Heart left ventricle (tissue), 13 donors: Measurements from ENCODE around the gene LATS1.

Experiments used
- POLR2A ChIP-seq, 2 donors: fragments of 450-650 bp; IDR thresholded peaks; one replicate each; pipeline ENCODE4 v1.6.1; 2017; ENCODE audit warnings: antibody characterized with exemption in 2 of 2, mild to moderate bottlenecking in 2 of 2, moderate library complexity in 2 of 2
- TF ChIP-seq, protein P1 (sequence below), 12 donors: fragments of 200-600 bp; sonication (generic) in 4 of 12; IDR thresholded peaks; one replicate each; pipeline versions ENCODE4 v1.5.0 to v1.8.0; 2018 to 2022; ENCODE audit warnings: antibody characterized with exemption in 12 of 12, mild to moderate bottlenecking in 5 of 12
- donor health status: ischemic (EF 13 %, LVEDD 7.1; RV severe dilation, severe dysfunction).
- donor health status: DM: no; HTN: yes; CAD: no.
- donor health status: DM: no; HTN: no; CAD: no.
- donor health status: ischemic (EF 25% LVEDD 6.9; RV normal size, moderate dysfunction).
- donor health status: ischemic (EF 25% LVEDD 5.7; RV mildly dilated, moderate dysfunction).
- donor health status: ischemic (EF 35%, LVEDD 5.7; RV mildly dilated, moderate dysfunction).
- donor health status: nonischemic (EF 11% LVEDD 7.7; RV severe dilation, severe dysfunction).
- donor health status: DM: yes; HTN: yes; CAD: no.
- donor health status: PGD.
- donor health status: ischemic (EF 29% LVEDD 5.4; RV normal size, mild dysfunction).
- donor health status: nonischemic (EF 23%, LVEDD 6.1; RV moderate dilation, normal function).

DNA sequence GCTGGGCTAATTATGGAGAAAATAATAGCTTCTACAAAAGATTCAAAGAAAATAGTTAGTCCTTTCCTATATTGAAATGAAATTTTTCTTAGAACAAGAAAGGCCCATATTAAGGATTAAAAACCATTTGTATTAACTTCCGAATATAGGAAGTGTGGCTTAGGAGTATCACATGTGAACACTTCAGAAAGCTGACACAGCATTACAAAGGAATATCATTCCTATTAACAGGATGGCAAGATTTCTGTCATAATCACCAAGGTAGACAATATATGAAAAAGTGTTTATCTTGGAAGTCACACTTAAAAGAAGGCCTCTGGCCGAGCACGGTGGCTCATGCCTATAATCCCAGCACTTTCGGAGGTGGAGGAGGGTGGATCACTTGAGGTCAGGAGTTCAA lies 5.4 kb upstream of the LATS1 start:
- TF ChIP-seq, protein P1, sequence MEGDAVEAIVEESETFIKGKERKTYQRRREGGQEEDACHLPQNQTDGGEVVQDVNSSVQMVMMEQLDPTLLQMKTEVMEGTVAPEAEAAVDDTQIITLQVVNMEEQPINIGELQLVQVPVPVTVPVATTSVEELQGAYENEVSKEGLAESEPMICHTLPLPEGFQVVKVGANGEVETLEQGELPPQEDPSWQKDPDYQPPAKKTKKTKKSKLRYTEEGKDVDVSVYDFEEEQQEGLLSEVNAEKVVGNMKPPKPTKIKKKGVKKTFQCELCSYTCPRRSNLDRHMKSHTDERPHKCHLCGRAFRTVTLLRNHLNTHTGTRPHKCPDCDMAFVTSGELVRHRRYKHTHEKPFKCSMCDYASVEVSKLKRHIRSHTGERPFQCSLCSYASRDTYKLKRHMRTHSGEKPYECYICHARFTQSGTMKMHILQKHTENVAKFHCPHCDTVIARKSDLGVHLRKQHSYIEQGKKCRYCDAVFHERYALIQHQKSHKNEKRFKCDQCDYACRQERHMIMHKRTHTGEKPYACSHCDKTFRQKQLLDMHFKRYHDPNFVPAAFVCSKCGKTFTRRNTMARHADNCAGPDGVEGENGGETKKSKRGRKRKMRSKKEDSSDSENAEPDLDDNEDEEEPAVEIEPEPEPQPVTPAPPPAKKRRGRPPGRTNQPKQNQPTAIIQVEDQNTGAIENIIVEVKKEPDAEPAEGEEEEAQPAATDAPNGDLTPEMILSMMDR (IDR thresholded peaks at IDR 0.05) = no peak
- no peak for TF ChIP-seq POLR2A (IDR thresholded peaks at IDR 0.05)
